ENCODE data around the gene NCAM1.

Gene NCAM1

DNA sequence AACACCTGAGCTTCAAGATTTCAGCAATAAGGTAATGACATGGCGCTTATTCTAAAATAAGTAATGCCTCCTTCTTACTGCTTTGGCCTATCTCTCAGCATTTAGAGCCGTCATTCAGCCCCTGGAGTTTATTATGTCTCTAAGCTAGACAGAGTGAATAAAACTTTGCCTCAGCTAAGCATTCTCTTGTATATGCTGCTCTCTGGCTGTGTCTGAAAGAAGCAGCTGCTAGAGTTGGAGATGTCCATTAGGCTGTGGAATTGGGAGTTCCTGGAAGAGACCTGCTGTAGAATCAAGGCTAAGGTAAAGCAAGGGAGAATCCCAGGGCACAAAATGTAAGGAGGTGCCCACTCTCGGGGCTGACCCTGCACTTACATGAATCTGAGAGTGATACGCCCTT is 317.7 kb downstream of the NCAM1 start:
- no peak for TF ChIP-seq ZFX (IDR thresholded peaks at IDR 0.05; ENCODE audit: borderline replicate concordance)
- no peak overlapping the region for H3K27ac ChIP-seq

DNA sequence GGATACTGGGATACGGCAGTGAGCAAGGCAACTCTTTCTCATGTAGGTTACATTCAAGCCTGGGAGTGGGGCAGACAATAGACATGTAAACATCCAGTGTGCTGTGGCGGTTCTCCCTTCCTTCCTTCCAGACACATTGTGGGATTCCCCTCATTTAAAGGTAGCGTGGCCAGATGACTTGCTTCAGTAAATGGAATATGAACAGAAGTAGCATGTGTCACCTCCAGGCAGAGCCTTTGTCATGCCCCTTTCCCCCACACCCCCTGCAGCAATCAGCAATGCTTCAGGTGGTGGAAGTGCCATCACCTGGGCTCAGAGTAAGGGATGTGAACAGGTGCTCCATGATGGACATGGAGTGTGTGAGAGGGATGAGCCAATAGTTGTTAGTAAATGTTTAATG is 318.4 kb downstream of the NCAM1 start:
- TF ChIP-seq, protein P1, sequence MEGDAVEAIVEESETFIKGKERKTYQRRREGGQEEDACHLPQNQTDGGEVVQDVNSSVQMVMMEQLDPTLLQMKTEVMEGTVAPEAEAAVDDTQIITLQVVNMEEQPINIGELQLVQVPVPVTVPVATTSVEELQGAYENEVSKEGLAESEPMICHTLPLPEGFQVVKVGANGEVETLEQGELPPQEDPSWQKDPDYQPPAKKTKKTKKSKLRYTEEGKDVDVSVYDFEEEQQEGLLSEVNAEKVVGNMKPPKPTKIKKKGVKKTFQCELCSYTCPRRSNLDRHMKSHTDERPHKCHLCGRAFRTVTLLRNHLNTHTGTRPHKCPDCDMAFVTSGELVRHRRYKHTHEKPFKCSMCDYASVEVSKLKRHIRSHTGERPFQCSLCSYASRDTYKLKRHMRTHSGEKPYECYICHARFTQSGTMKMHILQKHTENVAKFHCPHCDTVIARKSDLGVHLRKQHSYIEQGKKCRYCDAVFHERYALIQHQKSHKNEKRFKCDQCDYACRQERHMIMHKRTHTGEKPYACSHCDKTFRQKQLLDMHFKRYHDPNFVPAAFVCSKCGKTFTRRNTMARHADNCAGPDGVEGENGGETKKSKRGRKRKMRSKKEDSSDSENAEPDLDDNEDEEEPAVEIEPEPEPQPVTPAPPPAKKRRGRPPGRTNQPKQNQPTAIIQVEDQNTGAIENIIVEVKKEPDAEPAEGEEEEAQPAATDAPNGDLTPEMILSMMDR (IDR thresholded peaks at IDR 0.05): no peak
- no peak for TF ChIP-seq ZFX (IDR thresholded peaks at IDR 0.05; ENCODE audit: borderline replicate concordance)
- H3K27ac ChIP-seq: no peak overlapping the region

DNA sequence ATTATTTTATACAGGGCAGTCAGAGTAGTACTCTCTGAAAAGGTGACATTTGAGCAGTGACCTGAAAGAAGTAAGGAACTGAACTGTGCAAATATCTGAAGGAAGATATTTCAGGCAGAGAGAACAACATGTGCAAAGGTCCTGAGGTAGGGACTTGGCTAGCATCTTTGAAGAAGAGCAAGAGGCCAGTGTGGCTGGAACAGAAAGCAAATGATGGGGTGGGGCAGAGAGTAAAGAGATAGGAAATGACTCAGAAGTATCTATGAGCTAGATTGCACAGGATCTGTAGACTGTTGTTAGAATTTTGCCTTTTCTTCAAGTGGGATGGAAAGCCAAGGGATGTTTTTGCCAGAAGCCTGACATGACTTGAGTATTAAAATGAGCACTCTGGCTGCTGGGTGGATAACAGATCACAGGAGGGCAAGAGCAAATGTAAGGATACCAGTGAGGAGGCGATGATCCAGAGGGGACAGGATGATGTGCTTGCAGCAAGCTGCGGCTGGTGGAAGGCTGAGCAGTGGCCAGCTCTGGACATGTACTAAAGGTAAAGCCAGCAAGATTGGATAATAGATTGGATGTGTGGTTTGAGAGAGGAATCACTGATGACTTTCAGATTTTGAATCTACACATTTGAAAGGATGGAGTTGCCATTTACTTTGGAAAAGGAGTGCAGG is 320.0 kb downstream of the NCAM1 start:
- no peak for TF ChIP-seq ZFX (IDR thresholded peaks at IDR 0.05; ENCODE audit: borderline replicate concordance)
- TF ChIP-seq, protein P1 (IDR thresholded peaks at IDR 0.05): no peak
- no peak overlapping the region for H3K27ac ChIP-seq

DNA sequence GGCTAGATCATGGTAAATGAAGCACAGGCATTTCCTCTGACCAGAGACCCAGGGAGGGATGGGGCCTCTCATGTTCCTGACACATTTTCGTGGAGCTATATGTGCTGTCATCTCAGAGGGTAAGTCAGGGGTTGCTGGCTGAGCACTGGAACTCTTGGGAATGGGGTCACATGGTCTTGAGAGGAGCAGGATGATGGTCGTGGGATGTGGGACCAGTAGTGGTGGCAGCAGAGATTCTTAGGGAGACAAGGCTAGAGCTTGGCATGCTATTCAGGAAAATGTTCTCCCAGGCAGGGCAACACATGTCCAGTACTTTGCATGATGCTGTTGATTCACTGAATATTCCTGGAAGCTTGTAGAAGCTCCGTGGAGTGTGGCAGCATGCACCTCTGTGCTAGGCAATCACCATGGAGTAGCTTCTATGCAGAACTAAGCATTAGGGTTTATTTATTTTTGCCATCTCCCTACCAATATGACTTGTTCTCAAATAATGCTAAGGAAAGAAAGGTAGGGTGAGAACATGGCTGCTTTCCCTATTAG is 321.7 kb downstream of the NCAM1 start:
- TF ChIP-seq ZFX (IDR thresholded peaks at IDR 0.05; ENCODE audit: borderline replicate concordance): no peak
- TF ChIP-seq, protein P1 (IDR thresholded peaks at IDR 0.05): no peak
- H3K27ac ChIP-seq: no peak overlapping the region

DNA sequence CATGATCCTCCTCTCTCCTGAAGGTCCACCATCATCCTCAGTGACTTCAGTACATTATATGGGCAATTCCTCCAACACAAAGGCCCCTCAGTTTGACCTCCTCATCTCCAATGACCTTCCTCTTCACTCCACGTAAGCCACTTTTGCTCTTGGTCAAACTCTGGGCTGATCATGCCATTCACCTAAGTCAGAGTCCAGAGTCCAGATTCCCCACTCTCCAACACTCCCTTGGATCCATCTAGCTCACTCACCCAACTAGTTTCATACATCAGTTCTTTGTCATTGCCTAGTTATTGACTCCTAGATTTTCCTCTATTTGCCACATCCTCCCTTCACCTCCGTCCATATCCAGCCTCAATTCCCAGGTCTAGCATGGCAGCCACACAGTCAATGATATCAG is 322.7 kb downstream of the NCAM1 start:
- H3K27ac ChIP-seq: no peak overlapping the region

DNA sequence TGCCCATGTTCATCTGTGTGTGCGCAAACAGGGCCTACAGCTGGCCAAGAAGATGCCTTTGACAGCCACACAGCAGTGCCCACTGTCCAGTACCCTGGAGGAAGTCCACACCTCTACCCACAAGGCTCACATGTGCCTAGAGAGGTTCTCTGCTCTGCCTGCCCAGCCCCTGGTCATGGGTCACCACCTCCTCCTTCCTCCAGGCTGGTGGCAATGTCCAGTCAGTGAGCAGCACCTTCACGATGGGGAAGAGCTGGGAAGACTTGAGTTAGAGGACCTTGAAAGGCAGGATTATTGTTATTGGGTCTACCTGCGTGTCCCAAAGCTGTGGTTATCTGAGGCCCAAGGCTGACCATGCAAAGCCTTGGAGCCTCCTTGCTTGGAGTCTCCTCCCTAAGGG is 324.8 kb downstream of the NCAM1 start:
- no peak overlapping the region for H3K27ac ChIP-seq
- no peak for TF ChIP-seq ZFX (IDR thresholded peaks at IDR 0.05; ENCODE audit: borderline replicate concordance)
- TF ChIP-seq, protein P1 (IDR thresholded peaks at IDR 0.05): no peak

More for the DNA sequence above, 322.7 kb downstream of the NCAM1 start:
- TF ChIP-seq, protein P1 (IDR thresholded peaks at IDR 0.05): no peak
- TF ChIP-seq ZFX (IDR thresholded peaks at IDR 0.05; ENCODE audit: borderline replicate concordance): no peak

DNA sequence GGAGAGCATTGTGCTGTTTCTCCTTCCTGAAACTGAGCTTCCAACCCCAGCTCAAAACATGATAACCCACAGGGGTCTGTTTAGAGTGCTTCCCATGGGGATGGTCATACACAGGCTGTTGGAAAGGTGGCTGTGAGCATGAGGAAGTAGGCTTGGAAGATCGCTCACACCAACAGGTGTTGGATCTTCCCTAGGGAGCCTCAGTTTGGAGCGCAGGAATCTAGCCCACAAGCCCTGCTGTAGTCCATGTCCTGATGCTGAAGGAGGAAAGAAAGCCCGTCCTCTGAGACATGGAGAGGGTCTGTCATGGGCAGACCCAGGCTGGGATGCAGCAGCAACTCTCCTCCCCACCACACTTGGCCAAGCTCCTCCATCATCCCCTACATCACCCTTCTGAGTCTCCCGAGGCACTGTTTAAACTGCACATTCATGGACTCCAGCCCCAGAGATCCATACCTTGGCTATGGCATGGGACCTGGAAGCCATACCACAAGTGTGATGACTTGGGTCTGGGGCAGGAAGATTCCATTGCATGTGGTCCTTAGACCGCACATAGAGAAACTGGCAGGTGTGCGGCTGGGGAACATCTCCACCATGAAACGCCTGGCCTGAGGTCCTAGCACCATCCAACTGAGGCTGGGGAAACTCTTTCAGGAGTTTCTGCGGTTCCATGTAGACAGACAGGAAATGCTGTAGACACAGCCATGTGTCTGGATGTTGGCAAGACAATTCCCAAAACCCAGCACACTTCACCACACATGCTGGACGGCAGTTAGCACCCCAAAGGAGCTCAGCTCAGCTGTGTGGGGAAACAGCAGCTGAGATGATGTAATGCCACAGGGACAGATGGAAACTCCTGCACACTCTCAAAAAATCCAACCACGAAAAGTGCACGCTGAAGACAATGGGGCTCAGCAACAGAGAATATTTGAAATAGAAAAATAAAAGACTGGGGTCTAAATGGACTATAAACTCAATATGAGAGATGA is 325.6 kb downstream of the NCAM1 start:
- no peak for TF ChIP-seq ZFX (IDR thresholded peaks at IDR 0.05; ENCODE audit: borderline replicate concordance)
- TF ChIP-seq, protein P1 (IDR thresholded peaks at IDR 0.05): no peak

More for the DNA sequence above, 325.6 kb downstream of the NCAM1 start:
- no peak overlapping the region for H3K27ac ChIP-seq

Measured in 22Rv1 (cell line).